ENCODE data around the gene KLHL24. TPM values are rescaled to one million over a fixed set of nuclear protein-coding genes. Genes with fewer than 3 reads are reported as not detected.
"Not testable (repeated sequence)": the region's sequence is repeated elsewhere in the genome, so short reads cannot be mapped to it uniquely, and the experiment has no call there.

KLHL24 gene
- total RNA-seq, 1 donor from 2014 or later: 53.5 TPM

DNA sequence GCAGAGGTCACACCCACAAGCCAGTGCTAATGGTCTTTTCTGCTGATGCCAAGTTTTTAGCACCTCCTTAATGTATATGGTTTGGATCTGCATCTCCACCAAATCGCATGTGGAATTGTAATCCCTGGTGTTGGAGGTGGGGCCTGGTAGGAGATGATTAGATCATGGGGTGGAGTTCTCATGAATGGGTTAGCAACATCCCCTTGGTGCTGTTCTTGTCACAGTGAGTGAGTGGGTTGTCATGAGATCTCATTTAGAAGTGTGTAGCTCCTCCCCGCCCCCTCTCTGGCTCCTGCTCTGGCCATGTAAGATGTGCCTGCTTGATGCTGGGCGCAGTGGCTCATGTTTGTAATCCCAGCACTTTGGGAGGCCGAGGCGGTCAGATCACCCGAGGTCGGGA, 42.6 kb upstream of the KLHL24 start:
- TF ChIP-seq, protein P1, sequence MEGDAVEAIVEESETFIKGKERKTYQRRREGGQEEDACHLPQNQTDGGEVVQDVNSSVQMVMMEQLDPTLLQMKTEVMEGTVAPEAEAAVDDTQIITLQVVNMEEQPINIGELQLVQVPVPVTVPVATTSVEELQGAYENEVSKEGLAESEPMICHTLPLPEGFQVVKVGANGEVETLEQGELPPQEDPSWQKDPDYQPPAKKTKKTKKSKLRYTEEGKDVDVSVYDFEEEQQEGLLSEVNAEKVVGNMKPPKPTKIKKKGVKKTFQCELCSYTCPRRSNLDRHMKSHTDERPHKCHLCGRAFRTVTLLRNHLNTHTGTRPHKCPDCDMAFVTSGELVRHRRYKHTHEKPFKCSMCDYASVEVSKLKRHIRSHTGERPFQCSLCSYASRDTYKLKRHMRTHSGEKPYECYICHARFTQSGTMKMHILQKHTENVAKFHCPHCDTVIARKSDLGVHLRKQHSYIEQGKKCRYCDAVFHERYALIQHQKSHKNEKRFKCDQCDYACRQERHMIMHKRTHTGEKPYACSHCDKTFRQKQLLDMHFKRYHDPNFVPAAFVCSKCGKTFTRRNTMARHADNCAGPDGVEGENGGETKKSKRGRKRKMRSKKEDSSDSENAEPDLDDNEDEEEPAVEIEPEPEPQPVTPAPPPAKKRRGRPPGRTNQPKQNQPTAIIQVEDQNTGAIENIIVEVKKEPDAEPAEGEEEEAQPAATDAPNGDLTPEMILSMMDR (IDR thresholded peaks at IDR 0.05): no peak
- TF ChIP-seq POLR2A (IDR thresholded peaks at IDR 0.05) (no peak), POLR2AphosphoS5 (IDR thresholded peaks at IDR 0.05; ENCODE audit: insufficient read depth in 1 of 2, low read depth in 1 of 2) (no peak)
- no peak overlapping the region for H3K27ac ChIP-seq
- no peak overlapping the region for H3K4me3 ChIP-seq
- no peaks in the 10 kb centered on the region for H3K27me3 ChIP-seq
- no peaks in the 10 kb centered on the region for H3K4me1 ChIP-seq
- no peaks in the 10 kb centered on the region for H3K36me3 ChIP-seq
- H3K9me3 ChIP-seq: no peaks in the 10 kb centered on the region
- DNase-seq (ENCODE audit: extremely low spot score in 2 of 2): no peak
- intact Hi-C loops (cut with DNase I): no loop called here

DNA sequence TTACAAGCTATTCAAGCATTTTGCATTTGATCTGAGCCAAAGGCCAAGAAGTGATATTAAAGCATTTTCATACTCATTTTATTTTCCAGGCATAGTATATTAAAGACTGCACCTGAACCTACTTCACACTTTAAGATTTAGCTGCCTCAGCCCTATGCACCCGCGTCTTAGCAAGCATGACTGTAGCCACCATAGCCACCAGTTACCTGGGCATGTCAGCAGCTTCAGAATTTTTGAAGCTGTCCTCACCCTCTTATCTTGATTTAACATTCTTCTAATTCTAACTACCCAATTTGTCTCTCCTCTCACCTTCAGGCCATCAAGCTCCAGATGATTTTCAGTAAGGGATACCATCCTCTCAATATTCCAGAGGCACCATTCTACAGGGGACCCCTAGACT, 40.8 kb upstream of the KLHL24 start:
- Histone ChIP-seq H3K4me1 (no peaks in the 10 kb centered on the region), H3K27ac (no peak overlapping the region), H3K36me3 (no peaks in the 10 kb centered on the region), H3K27me3 (no peaks in the 10 kb centered on the region), H3K9me3 (no peaks in the 10 kb centered on the region), H3K4me3 (no peak overlapping the region)
- intact Hi-C loops (cut with DNase I): no loop called here
- no peak for DNase-seq (ENCODE audit: extremely low spot score in 2 of 2)
- no peak for TF ChIP-seq POLR2AphosphoS5 (IDR thresholded peaks at IDR 0.05; ENCODE audit: insufficient read depth in 1 of 2, low read depth in 1 of 2)
- no peak for TF ChIP-seq POLR2A (IDR thresholded peaks at IDR 0.05)
- TF ChIP-seq, protein P1 (IDR thresholded peaks at IDR 0.05): no peak

DNA sequence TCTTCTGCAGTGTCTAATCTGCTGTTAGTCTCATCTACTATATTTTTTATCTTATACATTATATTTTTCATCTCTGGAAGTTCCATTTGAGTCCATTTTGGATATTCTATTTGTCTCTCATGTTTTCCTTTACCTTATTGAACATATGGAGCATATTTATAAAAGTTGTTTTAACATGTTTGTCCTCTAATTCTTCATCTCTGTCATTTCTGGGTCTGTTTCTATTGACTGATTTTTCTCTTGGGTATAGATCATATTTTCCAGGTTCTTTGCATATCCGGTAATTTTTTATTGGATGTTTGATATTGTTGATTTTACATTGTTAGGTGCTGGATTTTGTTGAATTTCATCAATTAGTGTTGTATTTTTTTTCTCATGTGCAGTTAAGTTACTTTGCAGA, 37.5 kb upstream of the KLHL24 start:
- Histone ChIP-seq H3K36me3 (no peaks in the 10 kb centered on the region), H3K27me3 (no peaks in the 10 kb centered on the region), H3K9me3 (no peaks in the 10 kb centered on the region), H3K27ac (no peak overlapping the region), H3K4me1 (no peaks in the 10 kb centered on the region), H3K4me3 (no peak overlapping the region)
- no peak for TF ChIP-seq POLR2A (IDR thresholded peaks at IDR 0.05)
- TF ChIP-seq POLR2AphosphoS5 (IDR thresholded peaks at IDR 0.05; ENCODE audit: insufficient read depth in 1 of 2, low read depth in 1 of 2): no peak
- TF ChIP-seq, protein P1 (IDR thresholded peaks at IDR 0.05): no peak
- intact Hi-C loops (cut with DNase I): no loop called here
- no peak for DNase-seq (ENCODE audit: extremely low spot score in 2 of 2)

DNA sequence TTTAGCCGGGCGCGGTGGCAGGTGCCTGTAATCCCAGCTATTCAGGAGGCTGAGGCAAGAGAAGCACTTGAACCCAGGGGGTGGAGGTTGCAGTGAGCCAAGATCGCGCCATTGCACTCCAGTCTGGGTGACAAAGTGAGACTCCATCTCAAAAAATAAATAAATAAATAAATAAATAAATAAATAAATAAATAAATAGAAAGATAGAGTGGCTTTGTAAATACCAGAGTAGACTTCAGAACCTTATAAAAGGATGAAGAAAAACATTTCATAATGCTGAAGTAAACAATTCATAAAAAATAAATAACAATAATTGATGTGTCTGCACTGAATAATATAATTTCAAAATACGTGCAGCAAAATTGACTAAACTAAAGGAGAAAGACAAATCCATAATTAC, 24.1 kb upstream of the KLHL24 start:
- H3K4me1 ChIP-seq; H3K9me3 ChIP-seq; H3K27ac ChIP-seq; H3K36me3 ChIP-seq; H3K4me3 ChIP-seq; intact Hi-C loops (cut with DNase I); DNase-seq (ENCODE audit: extremely low spot score in 2 of 2); H3K27me3 ChIP-seq: not testable (repeated sequence)

DNA sequence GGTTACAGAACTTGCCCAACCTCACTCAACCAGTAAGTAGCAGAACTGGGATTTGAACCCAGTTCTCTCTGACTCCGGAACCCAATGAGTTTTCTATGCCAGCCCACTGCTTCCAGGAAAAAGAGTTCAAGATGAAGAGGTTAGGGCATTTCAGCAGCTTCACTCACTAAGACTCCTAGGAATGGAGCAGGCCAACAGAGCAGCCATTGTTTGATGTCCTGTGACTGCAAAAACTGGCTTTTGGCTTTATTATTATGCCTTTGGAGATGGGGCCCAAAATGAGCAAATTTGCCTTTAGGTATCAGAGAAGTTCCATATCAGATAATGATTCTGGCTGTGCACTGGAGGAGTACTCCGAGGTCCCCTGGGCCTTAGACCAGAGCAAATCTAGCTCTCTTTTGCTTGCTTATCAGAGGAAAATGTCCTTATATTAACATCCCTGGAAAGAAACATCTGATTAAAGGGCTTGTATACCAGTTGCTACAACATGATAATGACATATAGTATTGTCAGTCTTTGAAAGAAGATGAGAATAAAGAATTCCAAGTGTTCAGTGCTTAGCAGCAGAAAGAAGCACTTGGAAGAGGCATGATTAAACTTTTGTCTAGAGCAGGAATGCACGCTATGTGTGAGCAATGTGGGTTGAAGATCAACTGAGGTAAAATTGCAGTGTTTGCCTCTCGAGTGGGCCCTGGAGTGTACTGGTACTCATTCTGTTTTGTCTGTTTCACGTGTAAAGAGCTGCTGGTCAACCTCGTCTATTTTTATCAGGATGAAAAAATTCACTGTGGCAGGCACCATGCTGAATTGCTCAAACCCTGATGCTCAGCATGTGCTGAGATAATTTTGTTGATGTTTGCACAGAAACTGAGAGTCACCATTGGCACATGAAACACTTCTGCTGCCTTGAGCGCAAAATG, 21.8 kb upstream of the KLHL24 start:
- no peaks in the 10 kb centered on the region for H3K4me1 ChIP-seq
- no peaks in the 10 kb centered on the region for H3K27me3 ChIP-seq
- intact Hi-C loops (cut with DNase I): no loop called here
- H3K9me3 ChIP-seq: no peaks in the 10 kb centered on the region
- no peak overlapping the region for H3K27ac ChIP-seq
- no peak for TF ChIP-seq POLR2AphosphoS5 (IDR thresholded peaks at IDR 0.05; ENCODE audit: insufficient read depth in 1 of 2, low read depth in 1 of 2)
- H3K4me3 ChIP-seq: no peak overlapping the region
- DNase-seq (ENCODE audit: extremely low spot score in 2 of 2): no peak
- no peaks in the 10 kb centered on the region for H3K36me3 ChIP-seq

DNA sequence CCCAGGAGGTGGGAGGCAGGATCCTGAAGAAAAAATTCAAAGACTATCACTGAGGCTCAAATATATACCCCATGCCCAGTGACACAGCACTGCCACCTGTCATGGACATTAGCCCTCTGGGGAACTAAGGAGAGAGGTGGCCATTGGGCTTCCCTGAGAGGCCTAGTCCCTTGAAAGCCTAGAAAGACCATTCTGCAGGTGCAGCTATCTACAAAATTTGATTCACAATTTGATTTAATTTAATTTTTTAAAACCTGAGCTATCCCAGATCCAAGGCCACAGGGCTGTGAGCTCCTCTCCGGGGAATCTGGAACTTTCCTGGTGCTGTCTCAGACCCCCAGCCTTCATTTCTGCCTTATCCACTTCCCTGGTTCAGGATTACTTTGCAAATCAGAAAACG, 16.9 kb upstream of the KLHL24 start:
- no peaks in the 10 kb centered on the region for H3K4me1 ChIP-seq
- TF ChIP-seq POLR2A (IDR thresholded peaks at IDR 0.05): no peak
- TF ChIP-seq POLR2AphosphoS5 (IDR thresholded peaks at IDR 0.05; ENCODE audit: insufficient read depth in 1 of 2, low read depth in 1 of 2): no peak
- TF ChIP-seq, protein P1 (IDR thresholded peaks at IDR 0.05): no peak
- no peak overlapping the region for H3K4me3 ChIP-seq
- H3K9me3 ChIP-seq: no peaks in the 10 kb centered on the region
- intact Hi-C loops (cut with DNase I): no loop called here
- H3K36me3 ChIP-seq: no peaks in the 10 kb centered on the region
- H3K27ac ChIP-seq: no peak overlapping the region
- H3K27me3 ChIP-seq: no peaks in the 10 kb centered on the region
- no peak for DNase-seq (ENCODE audit: extremely low spot score in 2 of 2)
